Inflammatory macrophage treated with lipopolysaccharide for 4 hours (primary cell): Measurements from ENCODE around the gene TNFRSF14.
"Not testable (repeated sequence)": the region's sequence is repeated elsewhere in the genome, so short reads cannot be mapped to it uniquely, and the experiment has no call there.

Source experiments
- DNase-seq: peaks from one replicate; pipeline ENCODE4 v3.0.0-alpha.2; 2020

Gene TNFRSF14

GRCh38 chr1:2555634-2556276, 416 bp upstream of the TNFRSF14 start:
- DNase-seq, result peak; percentile 92

GRCh38 chr1:2556678-2557481, 709 bp downstream of the TNFRSF14 start:
- peak; percentile 15 for DNase-seq

GRCh38 chr1:2557482-2558400, 1.6 kb downstream of the TNFRSF14 start:
- DNase-seq, result no peak

GRCh38 chr1:2558420-2558819, 2.2 kb downstream of the TNFRSF14 start:
- DNase-seq, result no peak

GRCh38 chr1:2558861-2559260, 2.7 kb downstream of the TNFRSF14 start:
- DNase-seq, result no peak

GRCh38 chr1:2559509-2560298, 3.5 kb downstream of the TNFRSF14 start:
- no peak for DNase-seq

GRCh38 chr1:2560299-2561073, 4.3 kb downstream of the TNFRSF14 start:
- DNase-seq, result no peak

GRCh38 chr1:2561446-2561845, 5.3 kb downstream of the TNFRSF14 start:
- no peak for DNase-seq

GRCh38 chr1:2561898-2562895, 6.0 kb downstream of the TNFRSF14 start:
- DNase-seq, result peak; percentile 23

GRCh38 chr1:2563205-2563604, 7.0 kb downstream of the TNFRSF14 start:
- DNase-seq, result no peak

- no peak for DNase-seq
Measured at GRCh38 chr1:2564006-2564814, 8.0 kb downstream of the TNFRSF14 start.

GRCh38 chr1:2564815-2565374, 8.7 kb downstream of the TNFRSF14 start:
- DNase-seq, result no peak

GRCh38 chr1:2566101-2567045, 10.2 kb downstream of the TNFRSF14 start:
- no peak for DNase-seq

GRCh38 chr1:2567083-2567679, 11.0 kb downstream of the TNFRSF14 start:
- no peak for DNase-seq

- DNase-seq, result not testable (repeated sequence)
Measured at GRCh38 chr1:2568187-2568816, 12.1 kb downstream of the TNFRSF14 start.

GRCh38 chr1:2569060-2569459, 12.9 kb downstream of the TNFRSF14 start:
- DNase-seq, result no peak

GRCh38 chr1:2569703-2570102, 13.5 kb downstream of the TNFRSF14 start:
- DNase-seq, result not testable (repeated sequence)
